ENCODE results near the gene CYP8B1. TPM values are rescaled to one million over a fixed set of nuclear protein-coding genes. Genes with fewer than 3 reads are reported as not detected.

The CYP8B1 gene
- total and polyA plus RNA-seq, 2 of the 13 experiments (the other 11 are each of a cell fraction or from before 2014, with no cell fraction given): 0.58 to 2.0 TPM

DNA sequence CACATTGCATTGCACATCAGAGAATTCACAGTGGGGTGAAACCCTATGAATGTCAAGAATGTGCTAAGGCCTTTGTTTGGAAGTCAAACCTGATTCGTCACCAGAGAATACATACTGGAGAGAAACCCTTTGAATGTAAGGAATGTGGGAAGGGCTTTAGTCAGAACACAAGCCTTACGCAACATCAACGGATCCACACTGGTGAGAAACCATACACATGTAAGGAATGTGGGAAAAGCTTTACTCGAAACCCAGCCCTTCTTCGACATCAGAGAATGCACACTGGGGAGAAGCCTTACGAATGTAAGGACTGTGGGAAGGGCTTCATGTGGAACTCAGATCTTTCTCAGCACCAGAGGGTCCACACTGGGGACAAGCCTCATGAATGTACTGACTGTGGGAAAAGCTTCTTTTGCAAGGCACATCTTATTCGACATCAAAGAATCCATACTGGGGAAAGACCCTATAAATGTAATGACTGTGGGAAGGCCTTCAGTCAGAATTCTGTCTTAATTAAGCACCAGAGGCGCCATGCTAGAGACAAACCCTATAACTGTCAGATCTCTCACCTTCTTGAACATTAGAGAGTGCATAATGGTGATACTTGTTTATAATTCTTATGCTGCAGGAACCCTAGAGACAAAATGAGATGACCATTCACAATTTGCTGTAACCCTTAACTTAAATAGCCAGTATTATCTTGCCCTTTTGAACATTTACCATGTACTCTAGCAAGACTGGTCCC, 39.3 kb upstream of the CYP8B1 start (continued):
- TF ChIP-seq, protein P1, sequence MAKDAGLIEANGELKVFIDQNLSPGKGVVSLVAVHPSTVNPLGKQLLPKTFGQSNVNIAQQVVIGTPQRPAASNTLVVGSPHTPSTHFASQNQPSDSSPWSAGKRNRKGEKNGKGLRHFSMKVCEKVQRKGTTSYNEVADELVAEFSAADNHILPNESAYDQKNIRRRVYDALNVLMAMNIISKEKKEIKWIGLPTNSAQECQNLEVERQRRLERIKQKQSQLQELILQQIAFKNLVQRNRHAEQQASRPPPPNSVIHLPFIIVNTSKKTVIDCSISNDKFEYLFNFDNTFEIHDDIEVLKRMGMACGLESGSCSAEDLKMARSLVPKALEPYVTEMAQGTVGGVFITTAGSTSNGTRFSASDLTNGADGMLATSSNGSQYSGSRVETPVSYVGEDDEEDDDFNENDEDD (CRISPR knock-in tag; IDR thresholded peaks at IDR 0.05; ENCODE audit: borderline replicate concordance): no peak
- TF ChIP-seq, protein P2, sequence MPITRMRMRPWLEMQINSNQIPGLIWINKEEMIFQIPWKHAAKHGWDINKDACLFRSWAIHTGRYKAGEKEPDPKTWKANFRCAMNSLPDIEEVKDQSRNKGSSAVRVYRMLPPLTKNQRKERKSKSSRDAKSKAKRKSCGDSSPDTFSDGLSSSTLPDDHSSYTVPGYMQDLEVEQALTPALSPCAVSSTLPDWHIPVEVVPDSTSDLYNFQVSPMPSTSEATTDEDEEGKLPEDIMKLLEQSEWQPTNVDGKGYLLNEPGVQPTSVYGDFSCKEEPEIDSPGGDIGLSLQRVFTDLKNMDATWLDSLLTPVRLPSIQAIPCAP (CRISPR knock-in tag; IDR thresholded peaks at IDR 0.05; ENCODE audit: low read depth): no peak
- TF ChIP-seq ZNF879 (CRISPR knock-in tag; IDR thresholded peaks at IDR 0.05) (no peak), ZNF75D (CRISPR knock-in tag; IDR thresholded peaks at IDR 0.05; ENCODE audit: borderline replicate concordance) (no peak), MAFF (IDR thresholded peaks at IDR 0.05; ENCODE audit: low read depth, low read length) (no peak), MEIS1 (CRISPR knock-in tag; IDR thresholded peaks at IDR 0.05; ENCODE audit: borderline replicate concordance) (no peak), SOX6 (IDR thresholded peaks at IDR 0.05) (no peak), SOX6 (CRISPR knock-in tag; IDR thresholded peaks at IDR 0.05) (peak; percentile 85), ZFP1 (CRISPR knock-in tag; IDR thresholded peaks at IDR 0.05) (no peak), SAP130 (CRISPR knock-in tag; IDR thresholded peaks at IDR 0.05; ENCODE audit: low read depth) (peak; percentile 33; the same call in 1 of the 2 replicates), DNMT3B (CRISPR knock-in tag; conservative IDR thresholded peaks at IDR 0.05) (no peak), ZNF441 (CRISPR knock-in tag; IDR thresholded peaks at IDR 0.05; ENCODE audit: borderline replicate concordance) (no peak), ZNF33A (CRISPR knock-in tag; IDR thresholded peaks at IDR 0.05; ENCODE audit: borderline replicate concordance) (no peak), ZNF850 (CRISPR knock-in tag; conservative IDR thresholded peaks at IDR 0.05) (no peak), ZNF547 (CRISPR knock-in tag; IDR thresholded peaks at IDR 0.05) (no peak), HOXD1 (CRISPR knock-in tag; IDR thresholded peaks at IDR 0.05) (no peak), ZNF232 (CRISPR knock-in tag; IDR thresholded peaks at IDR 0.05; ENCODE audit: borderline replicate concordance) (no peak)
- TF ChIP-seq, protein P3, sequence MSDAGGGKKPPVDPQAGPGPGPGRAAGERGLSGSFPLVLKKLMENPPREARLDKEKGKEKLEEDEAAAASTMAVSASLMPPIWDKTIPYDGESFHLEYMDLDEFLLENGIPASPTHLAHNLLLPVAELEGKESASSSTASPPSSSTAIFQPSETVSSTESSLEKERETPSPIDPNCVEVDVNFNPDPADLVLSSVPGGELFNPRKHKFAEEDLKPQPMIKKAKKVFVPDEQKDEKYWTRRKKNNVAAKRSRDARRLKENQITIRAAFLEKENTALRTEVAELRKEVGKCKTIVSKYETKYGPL (CRISPR knock-in tag; IDR thresholded peaks at IDR 0.05): peak; percentile 81
- TF ChIP-seq, protein P4, sequence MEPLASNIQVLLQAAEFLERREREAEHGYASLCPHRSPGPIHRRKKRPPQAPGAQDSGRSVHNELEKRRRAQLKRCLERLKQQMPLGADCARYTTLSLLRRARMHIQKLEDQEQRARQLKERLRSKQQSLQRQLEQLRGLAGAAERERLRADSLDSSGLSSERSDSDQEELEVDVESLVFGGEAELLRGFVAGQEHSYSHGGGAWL (CRISPR knock-in tag; IDR thresholded peaks at IDR 0.05): no peak
- TF ChIP-seq, protein P5, sequence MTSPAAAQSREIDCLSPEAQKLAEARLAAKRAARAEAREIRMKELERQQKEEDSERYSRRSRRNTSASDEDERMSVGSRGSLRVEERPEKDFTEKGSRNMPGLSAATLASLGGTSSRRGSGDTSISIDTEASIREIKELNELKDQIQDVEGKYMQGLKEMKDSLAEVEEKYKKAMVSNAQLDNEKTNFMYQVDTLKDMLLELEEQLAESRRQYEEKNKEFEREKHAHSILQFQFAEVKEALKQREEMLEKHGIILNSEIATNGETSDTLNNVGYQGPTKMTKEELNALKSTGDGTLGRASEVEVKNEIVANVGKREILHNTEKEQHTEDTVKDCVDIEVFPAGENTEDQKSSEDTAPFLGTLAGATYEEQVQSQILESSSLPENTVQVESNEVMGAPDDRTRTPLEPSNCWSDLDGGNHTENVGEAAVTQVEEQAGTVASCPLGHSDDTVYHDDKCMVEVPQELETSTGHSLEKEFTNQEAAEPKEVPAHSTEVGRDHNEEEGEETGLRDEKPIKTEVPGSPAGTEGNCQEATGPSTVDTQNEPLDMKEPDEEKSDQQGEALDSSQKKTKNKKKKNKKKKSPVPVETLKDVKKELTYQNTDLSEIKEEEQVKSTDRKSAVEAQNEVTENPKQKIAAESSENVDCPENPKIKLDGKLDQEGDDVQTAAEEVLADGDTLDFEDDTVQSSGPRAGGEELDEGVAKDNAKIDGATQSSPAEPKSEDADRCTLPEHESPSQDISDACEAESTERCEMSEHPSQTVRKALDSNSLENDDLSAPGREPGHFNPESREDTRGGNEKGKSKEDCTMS (CRISPR knock-in tag; conservative IDR thresholded peaks at IDR 0.05): no peak
- TF ChIP-seq, protein P6, sequence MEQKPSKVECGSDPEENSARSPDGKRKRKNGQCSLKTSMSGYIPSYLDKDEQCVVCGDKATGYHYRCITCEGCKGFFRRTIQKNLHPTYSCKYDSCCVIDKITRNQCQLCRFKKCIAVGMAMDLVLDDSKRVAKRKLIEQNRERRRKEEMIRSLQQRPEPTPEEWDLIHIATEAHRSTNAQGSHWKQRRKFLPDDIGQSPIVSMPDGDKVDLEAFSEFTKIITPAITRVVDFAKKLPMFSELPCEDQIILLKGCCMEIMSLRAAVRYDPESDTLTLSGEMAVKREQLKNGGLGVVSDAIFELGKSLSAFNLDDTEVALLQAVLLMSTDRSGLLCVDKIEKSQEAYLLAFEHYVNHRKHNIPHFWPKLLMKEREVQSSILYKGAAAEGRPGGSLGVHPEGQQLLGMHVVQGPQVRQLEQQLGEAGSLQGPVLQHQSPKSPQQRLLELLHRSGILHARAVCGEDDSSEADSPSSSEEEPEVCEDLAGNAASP (CRISPR knock-in tag; IDR thresholded peaks at IDR 0.05; ENCODE audit: borderline replicate concordance): no peak

All from HepG2 (cell line).